ENCODE data around the gene SNAP47. TPM values are rescaled to one million over a fixed set of nuclear protein-coding genes. Genes with fewer than 3 reads are reported as not detected.

The SNAP47 gene
- polyA plus RNA-seq, 1 donor (not counting 4 experiments of a cell fraction or from before 2014, with no cell fraction given): 24.8 TPM

GRCh38 chr1:227773558-227773957, 38.3 kb downstream of the SNAP47 start:
- H3K9me3 ChIP-seq (ENCODE audit: control insufficient read depth, low read depth, low read length): no peaks in the 10 kb centered on the region

DNA sequence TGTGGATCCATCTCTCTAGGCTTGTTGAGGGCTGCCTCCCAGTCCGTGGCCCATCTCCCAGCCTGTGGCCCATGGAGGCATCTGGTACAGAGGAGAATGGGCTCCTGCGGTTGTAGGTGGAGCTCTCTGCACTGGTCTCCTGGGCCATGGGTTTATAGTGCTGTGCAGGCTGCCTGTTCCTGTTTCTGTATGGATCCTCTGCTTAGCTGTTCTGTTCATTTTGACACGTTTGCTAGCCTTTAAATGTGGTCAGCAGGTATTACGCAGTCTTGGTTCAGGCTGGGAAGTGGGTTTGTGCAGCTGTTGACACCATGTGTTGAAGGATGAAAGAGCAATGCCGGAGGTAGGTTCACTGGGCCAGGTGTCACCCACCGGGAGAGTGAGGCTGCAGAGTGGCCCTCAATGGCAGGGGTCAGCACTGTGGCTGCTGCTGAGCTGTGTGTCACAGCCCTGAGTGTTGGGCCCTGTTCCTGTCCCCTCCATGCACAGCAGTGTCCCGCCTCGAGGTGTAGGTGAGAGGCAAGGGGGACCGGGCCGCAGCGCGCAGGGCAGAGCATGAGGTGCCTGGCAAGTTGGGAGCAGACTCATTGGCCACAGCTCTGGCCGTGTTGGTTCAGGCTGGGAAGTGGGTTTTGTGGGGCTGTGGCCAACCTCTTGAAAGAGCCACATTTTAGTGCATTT, 39.0 kb downstream of the SNAP47 start:
- H3K27ac ChIP-seq (ENCODE audit: control insufficient read depth, insufficient read depth, low read length): no peak overlapping the region
- H2AFZ ChIP-seq (ENCODE audit: control insufficient read depth, low read length): no peak overlapping the region
- DNase-seq (ENCODE audit: low read depth, low spot score) (no peak), FAIRE-seq (no peak)
- no peak overlapping the region for H3K9ac ChIP-seq (ENCODE audit: control insufficient read depth, extremely low read depth, insufficient read depth, low read length)
- peaks cover 7 to 8% of the 10 kb centered on the region in 2 experiments for H3K36me3 ChIP-seq (ENCODE audit: control insufficient read depth in 2 of 2, extremely low read depth in 1 of 2, insufficient read depth in 2 of 2, low read length in 2 of 2)
- TF ChIP-seq, protein P1, sequence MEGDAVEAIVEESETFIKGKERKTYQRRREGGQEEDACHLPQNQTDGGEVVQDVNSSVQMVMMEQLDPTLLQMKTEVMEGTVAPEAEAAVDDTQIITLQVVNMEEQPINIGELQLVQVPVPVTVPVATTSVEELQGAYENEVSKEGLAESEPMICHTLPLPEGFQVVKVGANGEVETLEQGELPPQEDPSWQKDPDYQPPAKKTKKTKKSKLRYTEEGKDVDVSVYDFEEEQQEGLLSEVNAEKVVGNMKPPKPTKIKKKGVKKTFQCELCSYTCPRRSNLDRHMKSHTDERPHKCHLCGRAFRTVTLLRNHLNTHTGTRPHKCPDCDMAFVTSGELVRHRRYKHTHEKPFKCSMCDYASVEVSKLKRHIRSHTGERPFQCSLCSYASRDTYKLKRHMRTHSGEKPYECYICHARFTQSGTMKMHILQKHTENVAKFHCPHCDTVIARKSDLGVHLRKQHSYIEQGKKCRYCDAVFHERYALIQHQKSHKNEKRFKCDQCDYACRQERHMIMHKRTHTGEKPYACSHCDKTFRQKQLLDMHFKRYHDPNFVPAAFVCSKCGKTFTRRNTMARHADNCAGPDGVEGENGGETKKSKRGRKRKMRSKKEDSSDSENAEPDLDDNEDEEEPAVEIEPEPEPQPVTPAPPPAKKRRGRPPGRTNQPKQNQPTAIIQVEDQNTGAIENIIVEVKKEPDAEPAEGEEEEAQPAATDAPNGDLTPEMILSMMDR (optimal IDR thresholded peaks at IDR 0.05 in 1 of 3, IDR thresholded peaks at IDR 0.05 in 1 of 3, conservative IDR thresholded peaks at IDR 0.05 in 1 of 3; ENCODE audit: extremely low read depth in 1 of 3, insufficient read depth in 2 of 3, low read length in 3 of 3): no peak
- TF ChIP-seq EZH2 (IDR thresholded peaks at IDR 0.05; ENCODE audit: low read length): no peak
- no peaks in the 10 kb centered on the region for H3K9me1 ChIP-seq (ENCODE audit: control insufficient read depth, extremely low read depth, insufficient read depth, low read length)
- no peaks in the 10 kb centered on the region for H3K79me2 ChIP-seq (ENCODE audit: control insufficient read depth, insufficient read depth, low read length)
- no peaks in the 10 kb centered on the region for H3K27me3 ChIP-seq (ENCODE audit: control insufficient read depth, extremely low read depth, insufficient read depth, low read length)
- dilution Hi-C loops (cut with MboI; ENCODE audit: extremely low pct_ligation_motif_present, low sequenced_read_pairs): no loop called here
- H3K4me1 ChIP-seq (ENCODE audit: control insufficient read depth, extremely low read depth, insufficient read depth, low read length): no peaks in the 10 kb centered on the region
- no peaks in the 10 kb centered on the region for H3K9me3 ChIP-seq (ENCODE audit: control insufficient read depth, low read depth, low read length)
- H3K4me2 ChIP-seq (ENCODE audit: control insufficient read depth, extremely low read depth, insufficient read depth, low read depth, low read length): no peak overlapping the region
- H4K20me1 ChIP-seq (ENCODE audit: control insufficient read depth, extremely low read depth, insufficient read depth, low read length): no peaks in the 10 kb centered on the region
- no peak overlapping the region for H3K4me3 ChIP-seq (ENCODE audit: control insufficient read depth in 2 of 3, extremely low read depth in 1 of 3, insufficient read depth in 2 of 3, low read depth in 1 of 3, low read length in 3 of 3)

More at GRCh38 chr1:227773558-227773957, 38.3 kb downstream of the SNAP47 start:
- no peaks in the 10 kb centered on the region for H3K9me1 ChIP-seq (ENCODE audit: control insufficient read depth, extremely low read depth, insufficient read depth, low read length)
- TF ChIP-seq EZH2 (IDR thresholded peaks at IDR 0.05; ENCODE audit: low read length): no peak
- TF ChIP-seq, protein P1 (optimal IDR thresholded peaks at IDR 0.05 in 1 of 3, IDR thresholded peaks at IDR 0.05 in 1 of 3, conservative IDR thresholded peaks at IDR 0.05 in 1 of 3; ENCODE audit: extremely low read depth in 1 of 3, insufficient read depth in 2 of 3, low read length in 3 of 3): no peak
- H3K4me2 ChIP-seq (ENCODE audit: control insufficient read depth, extremely low read depth, insufficient read depth, low read depth, low read length): no peak overlapping the region
- no peak for DNase-seq (ENCODE audit: low read depth, low spot score)
- H3K27ac ChIP-seq (ENCODE audit: control insufficient read depth, insufficient read depth, low read length): no peak overlapping the region
- no peak for FAIRE-seq
- peaks cover 12 to 13% of the 10 kb centered on the region in 2 experiments for H3K36me3 ChIP-seq (ENCODE audit: control insufficient read depth in 2 of 2, extremely low read depth in 1 of 2, insufficient read depth in 2 of 2, low read length in 2 of 2)
- H3K4me3 ChIP-seq (ENCODE audit: control insufficient read depth in 2 of 3, extremely low read depth in 1 of 3, insufficient read depth in 2 of 3, low read depth in 1 of 3, low read length in 3 of 3): no peak overlapping the region
- no peak overlapping the region for H3K9ac ChIP-seq (ENCODE audit: control insufficient read depth, extremely low read depth, insufficient read depth, low read length)
- no peaks in the 10 kb centered on the region for H3K27me3 ChIP-seq (ENCODE audit: control insufficient read depth, extremely low read depth, insufficient read depth, low read length)
- no peaks in the 10 kb centered on the region for H4K20me1 ChIP-seq (ENCODE audit: control insufficient read depth, extremely low read depth, insufficient read depth, low read length)
- H3K4me1 ChIP-seq (ENCODE audit: control insufficient read depth, extremely low read depth, insufficient read depth, low read length): no peaks in the 10 kb centered on the region
- H3K79me2 ChIP-seq (ENCODE audit: control insufficient read depth, insufficient read depth, low read length): no peaks in the 10 kb centered on the region
- no peak overlapping the region for H2AFZ ChIP-seq (ENCODE audit: control insufficient read depth, low read length)
- dilution Hi-C loops (cut with MboI; ENCODE audit: extremely low pct_ligation_motif_present, low sequenced_read_pairs): no loop called here
